Stimulated activated CD4-positive, alpha-beta T cell treated with anti-CD3 and anti-CD28 coated beads, Interleukin-1b, Interleukin-23, amount 100 ng/mL, for 24 hours (primary cell): ENCODE results near the gene AVPR2.

Source experiments
- DNase-seq, 4 experiments: peaks; one replicate each; pipeline ENCODE4 v3.0.0-alpha.2; 2020; ENCODE audit warnings: low read depth in 4 of 4, low spot score in 1 of 4

AVPR2 gene

DNA sequence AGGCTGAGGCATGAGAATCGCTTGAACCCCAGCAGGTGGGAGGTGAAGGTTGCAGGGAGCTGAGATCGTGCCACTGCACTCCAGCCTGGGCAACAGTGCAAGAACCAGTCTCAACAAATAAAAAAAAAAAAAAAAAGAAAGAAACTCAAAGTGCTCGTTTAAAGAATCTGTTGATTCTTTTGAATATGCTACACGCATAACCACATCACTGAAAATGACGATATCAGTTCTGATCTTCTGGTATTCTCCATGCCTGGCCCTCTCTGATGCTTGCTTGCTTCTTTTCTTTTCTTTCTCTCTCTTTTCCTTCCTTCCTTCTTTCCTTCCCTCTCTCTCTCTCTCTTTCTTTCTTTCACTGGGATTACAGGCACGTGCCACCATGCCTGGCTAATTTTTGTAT is 7.3 kb downstream of the AVPR2 start:
- DNase-seq: no peak

DNA sequence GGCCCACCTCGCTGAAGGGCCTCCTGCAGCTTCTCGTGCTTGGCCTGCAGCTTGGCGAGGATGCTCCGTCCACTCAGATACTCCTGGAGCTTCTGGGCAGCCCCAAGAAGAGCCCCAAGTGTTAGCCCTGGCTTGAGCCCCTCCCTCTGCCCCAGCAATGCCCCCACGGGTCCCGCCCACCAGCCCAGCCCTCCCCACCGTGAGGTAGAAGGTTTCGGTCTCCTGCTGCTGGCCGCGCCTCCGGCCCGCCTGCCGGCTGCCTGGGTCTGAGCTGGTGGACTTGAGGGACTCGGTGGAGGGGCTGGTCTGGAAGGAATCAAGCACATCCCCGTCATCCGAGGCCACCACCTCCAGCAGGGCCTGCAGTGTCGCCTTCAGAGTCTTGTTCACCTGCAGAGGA is 8.7 kb downstream of the AVPR2 start:
- no peak for DNase-seq

GRCh38 chrX:153913701-153914100 is 9.2 kb downstream of the AVPR2 start:
- DNase-seq: no peak

- no peak for DNase-seq
Measured at GRCh38 chrX:153917869-153918268, 13.4 kb downstream of the AVPR2 start.

GRCh38 chrX:153919281-153919680 is 14.8 kb downstream of the AVPR2 start:
- DNase-seq: no peak

DNA sequence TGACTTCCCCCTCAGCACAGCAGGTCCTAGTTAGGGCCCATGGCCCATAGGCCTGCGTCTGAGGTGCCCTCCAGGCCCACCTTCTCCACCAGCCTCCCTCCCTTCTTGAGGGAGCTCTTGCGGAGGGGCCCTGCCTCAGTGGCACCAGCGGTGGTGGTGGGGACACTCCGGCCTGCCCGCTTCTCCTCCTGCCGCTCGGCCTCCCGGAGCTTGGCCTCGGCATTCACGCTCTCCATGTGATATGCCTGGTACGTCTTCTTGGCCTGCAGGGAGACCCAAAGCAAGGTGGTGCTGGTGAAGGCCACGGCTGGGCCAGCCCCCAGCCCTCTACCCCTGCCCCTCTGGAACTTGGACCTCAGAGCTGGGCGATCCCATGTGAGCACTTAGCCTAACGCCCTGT is 16.1 kb downstream of the AVPR2 start:
- DNase-seq: no peak

GRCh38 chrX:153921070-153921469 is 16.6 kb downstream of the AVPR2 start:
- DNase-seq: no peak

- DNase-seq: no peak
Measured at GRCh38 chrX:153921511-153922446, 17.3 kb downstream of the AVPR2 start.

GRCh38 chrX:153922932-153923857 is 18.7 kb downstream of the AVPR2 start:
- DNase-seq: no peak

DNA sequence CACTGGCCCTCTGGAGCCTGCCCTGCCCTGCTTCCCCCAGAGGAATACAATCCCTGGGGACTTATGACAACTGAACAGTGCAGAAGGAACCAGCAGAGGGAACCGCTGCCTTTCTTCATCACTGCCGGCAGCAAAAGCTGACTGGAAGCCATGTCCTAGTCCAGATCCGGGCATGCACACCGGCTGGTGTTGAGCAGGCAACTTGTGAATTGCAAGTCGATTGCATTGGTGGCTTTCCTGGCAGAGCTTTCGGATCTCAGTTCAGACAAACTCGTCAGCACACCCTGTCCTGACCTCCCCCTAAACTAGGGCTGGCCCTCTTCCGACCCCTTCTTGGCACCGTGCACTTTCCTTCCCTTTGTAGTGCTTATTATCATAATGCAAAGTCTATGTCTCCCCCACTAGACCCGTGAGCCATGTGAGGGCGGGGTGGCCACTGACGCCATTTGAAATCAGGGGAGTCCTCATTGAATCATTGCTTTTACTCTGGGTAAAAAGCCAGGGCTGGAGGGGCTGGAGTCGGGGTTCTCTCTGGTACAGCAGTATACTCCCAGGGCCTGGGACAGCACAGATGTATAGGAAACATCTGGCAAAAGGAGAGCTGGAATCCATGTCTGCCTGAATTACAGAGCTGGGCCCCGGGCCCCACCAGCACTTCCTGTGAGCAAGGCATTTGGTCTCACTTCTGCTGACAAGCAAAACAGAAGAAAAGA is 19.8 kb downstream of the AVPR2 start:
- no peak for DNase-seq

GRCh38 chrX:153925387-153925738 is 20.9 kb downstream of the AVPR2 start:
- DNase-seq: no peak

- DNase-seq: peak in 1 of 4 experiments; percentile 16
Measured at GRCh38 chrX:153925739-153926551, 21.5 kb downstream of the AVPR2 start, which contains the start of gene ARHGAP4. Gene ARHGAP4 (minus strand): TSS chrX:153926264. CDS start chrX:153926202, 62 bp downstream.

GRCh38 chrX:153926552-153926857 is 22.0 kb downstream of the AVPR2 start:
- no peak for DNase-seq

GRCh38 chrX:153926858-153927671 is 22.6 kb downstream of the AVPR2 start:
- DNase-seq: peak in 1 of 4 experiments; percentile 45

GRCh38 chrX:153927672-153927921 is 23.1 kb downstream of the AVPR2 start:
- no peak for DNase-seq

DNA sequence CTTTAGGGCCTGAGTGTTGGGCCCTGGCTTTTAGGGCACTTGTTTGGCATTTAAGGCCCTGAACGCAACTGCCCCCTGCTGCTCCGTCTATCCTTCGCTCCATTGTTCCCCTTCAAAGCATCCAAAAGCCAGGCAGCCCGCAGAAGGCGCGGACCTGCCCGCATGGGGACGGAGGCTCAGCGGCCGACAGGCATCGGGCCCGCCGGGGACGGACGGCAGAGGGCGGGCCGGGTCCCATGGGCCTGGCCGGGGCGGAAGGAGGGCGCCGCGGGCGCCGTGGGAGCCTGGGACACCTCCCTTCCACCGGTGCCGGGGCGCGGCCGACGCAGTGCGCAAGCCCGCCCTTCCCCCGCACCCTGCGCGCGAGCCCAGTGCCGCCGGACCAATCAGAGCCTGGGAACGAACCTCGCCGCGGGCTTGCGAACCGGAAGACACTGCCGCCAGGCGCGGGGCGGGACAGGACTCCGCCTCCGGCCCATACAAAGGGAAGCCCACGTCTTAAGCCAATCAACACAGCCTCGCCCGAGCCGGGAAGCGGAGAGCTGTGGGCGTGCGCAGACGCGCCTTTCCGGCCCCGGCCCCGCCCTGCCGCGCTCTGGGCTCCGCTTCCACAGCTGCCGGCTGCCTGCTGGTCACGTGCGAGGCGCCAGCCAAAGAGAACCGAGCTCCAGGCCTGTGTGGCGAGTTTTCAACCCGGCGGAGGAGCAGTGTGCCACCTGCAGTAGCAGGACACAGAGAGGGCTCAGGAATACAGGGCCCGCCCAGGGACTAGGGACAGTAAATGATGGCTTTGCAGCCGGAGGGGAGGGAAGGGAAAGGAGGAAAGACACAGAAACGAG is 23.7 kb downstream of the AVPR2 start:
- peak; percentile 54 to 86 (median 82) for DNase-seq

DNA sequence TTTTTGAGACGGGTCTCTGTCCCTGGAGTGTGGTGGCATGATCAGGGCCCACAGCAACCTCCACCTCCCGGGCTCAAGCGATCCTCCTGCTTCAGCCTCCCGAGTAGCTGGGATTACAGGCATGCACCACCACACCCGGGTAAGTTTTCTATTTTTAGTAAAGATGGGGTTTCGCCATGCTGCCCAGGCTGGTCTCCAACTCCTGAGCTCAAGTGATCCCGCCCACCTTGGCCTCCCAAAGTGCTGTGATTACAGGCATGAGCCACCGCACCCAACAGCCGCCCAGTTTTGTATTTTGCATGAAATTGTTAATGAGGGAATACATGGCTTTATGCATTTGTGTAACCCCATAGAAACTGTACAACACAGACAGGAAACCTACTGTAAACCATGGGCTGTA is 24.4 kb downstream of the AVPR2 start:
- DNase-seq: no peak

GRCh38 chrX:153929576-153929975 is 25.1 kb downstream of the AVPR2 start:
- no peak for DNase-seq
